DND-41 (cell line): ENCODE measurements around the gene C14orf180.

ENCODE experiments used
- ATAC-seq: fragments of 200-7000 bp; cut with Tn5 transposase; 3 replicates; pipeline ENCODE4 v1.9.1; 2021; ENCODE audit warnings: low read depth; ENCODE audit not compliant: insufficient read depth
- DNase-seq: peaks from one replicate; pipeline ENCODE4 v3.0.0-alpha.2; 2020
- H2AFZ ChIP-seq: 2 replicates; pipeline ENCODE4 v1.6.0; 2012; ENCODE audit warnings: low read depth, low read length
- H3K27ac ChIP-seq: 2 replicates; pipeline ENCODE4 v1.5.1; 2012; ENCODE audit warnings: low read length, inconsistent platforms
- H3K27me3 ChIP-seq: fragments of 200-600 bp; sonication (generic); 2 replicates; pipeline ENCODE4 v1.6.0; 2012; ENCODE audit warnings: low read length, mild to moderate bottlenecking, inconsistent platforms; ENCODE audit not compliant: insufficient read depth, poor library complexity
- H3K36me3 ChIP-seq: 2 replicates; pipeline ENCODE4 v1.5.1; 2012; ENCODE audit warnings: low read length, inconsistent platforms; ENCODE audit not compliant: insufficient read depth
- H3K4me1 ChIP-seq: 2 replicates; pipeline ENCODE4 v1.5.1; 2012; ENCODE audit warnings: mild to moderate bottlenecking, low read length; ENCODE audit not compliant: insufficient read depth
- H3K4me2 ChIP-seq: 2 replicates; pipeline ENCODE4 v1.6.0; 2012; ENCODE audit warnings: mild to moderate bottlenecking, moderate library complexity, low read length, inconsistent platforms; ENCODE audit not compliant: insufficient read depth
- H3K4me3 ChIP-seq, 2 experiments: fragments of 200-600 bp in 1 of 2; shearing (Covaris generic) in 1 of 2; 2 replicates each; pipeline ENCODE4 v1.5.1; 2012 to 2016; ENCODE audit warnings: inconsistent platforms in 2 of 2, low read length in 2 of 2, mild to moderate bottlenecking in 2 of 2, low read depth in 1 of 2, moderate library complexity in 1 of 2
- H3K79me2 ChIP-seq: 2 replicates; pipeline ENCODE4 v1.6.0; 2012; ENCODE audit warnings: low read length, inconsistent platforms; ENCODE audit not compliant: insufficient read depth
- H3K9ac ChIP-seq: 2 replicates; pipeline ENCODE4 v1.6.0; 2012; ENCODE audit warnings: low read depth, mild to moderate bottlenecking, inconsistent platforms, low read length, moderate library complexity
- H3K9me3 ChIP-seq: 2 replicates; pipeline ENCODE4 v1.5.1; 2012; ENCODE audit warnings: low read length, moderate library complexity, mild to moderate bottlenecking, inconsistent platforms; ENCODE audit not compliant: insufficient read depth, severe bottlenecking
- H4K20me1 ChIP-seq: 2 replicates; pipeline ENCODE4 v1.6.0; 2012; ENCODE audit warnings: low read length; ENCODE audit not compliant: insufficient read depth
- CTCF ChIP-seq: IDR thresholded peaks from 2 replicates; pipeline ENCODE4 v1.5.1; 2012; ENCODE audit warnings: borderline replicate concordance, low read length, moderate library complexity, mild to moderate bottlenecking; ENCODE audit not compliant: poor library complexity, severe bottlenecking; ENCODE audit errors: extremely low read depth
- EZH2 ChIP-seq: IDR thresholded peaks from 3 replicates; pipeline ENCODE4 v1.6.1; 2012; ENCODE audit warnings: borderline replicate concordance, low read depth, mild to moderate bottlenecking, moderate library complexity, low read length, inconsistent platforms; ENCODE audit not compliant: severe bottlenecking

Gene C14orf180

GRCh38 chr14:104593710-104594136 lies 14.2 kb downstream of the C14orf180 start:
- Histone ChIP-seq H3K27me3 (no peaks in the 10 kb centered on the region), H3K9ac (no peak overlapping the region)

DNA sequence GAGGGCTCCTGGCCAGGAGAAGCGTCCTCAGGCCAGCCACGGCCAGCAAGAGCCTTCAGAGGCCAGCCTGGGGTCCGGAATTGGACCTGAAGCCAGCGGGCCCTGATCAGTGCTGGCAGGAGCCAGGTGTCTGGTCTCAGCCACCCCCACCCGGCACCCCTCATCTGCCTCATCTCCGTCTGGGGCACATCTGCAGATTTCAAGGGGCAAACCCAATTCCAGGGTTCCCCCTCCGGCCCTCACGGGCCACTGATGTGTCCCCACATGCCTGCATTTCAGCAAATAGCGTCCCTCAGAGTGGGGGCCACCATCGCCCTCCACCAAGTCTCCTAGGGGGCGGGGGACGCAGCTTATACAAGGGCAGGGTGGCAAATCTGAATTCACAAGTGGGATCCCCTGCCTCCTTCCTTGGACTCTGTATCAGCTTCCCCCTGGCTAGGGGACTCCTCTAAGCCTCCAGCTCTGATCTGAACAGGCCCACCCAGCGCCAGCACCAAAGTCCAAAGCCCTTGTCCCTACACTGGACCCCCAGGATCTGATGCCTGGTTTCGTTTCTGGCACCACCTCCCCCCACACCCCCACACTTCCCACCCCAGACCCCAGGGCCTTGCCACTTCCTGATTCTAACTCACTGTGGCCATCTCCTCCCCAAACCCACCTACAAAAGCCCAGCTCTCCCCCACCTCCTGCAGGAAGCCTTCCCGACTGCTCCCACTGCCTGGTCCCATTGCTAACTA lies 14.9 kb downstream of the C14orf180 start:
- Histone ChIP-seq H2AFZ (no peak overlapping the region), H3K4me2 (no peak overlapping the region), H3K27me3 (no peaks in the 10 kb centered on the region), H3K4me3 (no peak overlapping the region), H4K20me1 (no peaks in the 10 kb centered on the region), H3K9ac (no peak overlapping the region), H3K27ac (no peak overlapping the region), H3K79me2 (no peaks in the 10 kb centered on the region), H3K9me3 (no peaks in the 10 kb centered on the region), H3K4me1 (no peaks in the 10 kb centered on the region), H3K36me3 (no peaks in the 10 kb centered on the region)
- DNase-seq (no peak), ATAC-seq (no peak)
- TF ChIP-seq EZH2 (no peak), CTCF (no peak)

More at GRCh38 chr14:104593710-104594136, 14.2 kb downstream of the C14orf180 start:
- Histone ChIP-seq H3K9me3 (no peaks in the 10 kb centered on the region), H3K79me2 (no peaks in the 10 kb centered on the region), H4K20me1 (no peaks in the 10 kb centered on the region), H2AFZ (no peak overlapping the region), H3K36me3 (no peaks in the 10 kb centered on the region), H3K4me1 (no peaks in the 10 kb centered on the region), H3K27ac (no peak overlapping the region), H3K4me2 (no peak overlapping the region), H3K4me3 (no peak overlapping the region)
- DNase-seq: no peak
- no peak for ATAC-seq
- TF ChIP-seq CTCF (no peak), EZH2 (no peak)

DNA sequence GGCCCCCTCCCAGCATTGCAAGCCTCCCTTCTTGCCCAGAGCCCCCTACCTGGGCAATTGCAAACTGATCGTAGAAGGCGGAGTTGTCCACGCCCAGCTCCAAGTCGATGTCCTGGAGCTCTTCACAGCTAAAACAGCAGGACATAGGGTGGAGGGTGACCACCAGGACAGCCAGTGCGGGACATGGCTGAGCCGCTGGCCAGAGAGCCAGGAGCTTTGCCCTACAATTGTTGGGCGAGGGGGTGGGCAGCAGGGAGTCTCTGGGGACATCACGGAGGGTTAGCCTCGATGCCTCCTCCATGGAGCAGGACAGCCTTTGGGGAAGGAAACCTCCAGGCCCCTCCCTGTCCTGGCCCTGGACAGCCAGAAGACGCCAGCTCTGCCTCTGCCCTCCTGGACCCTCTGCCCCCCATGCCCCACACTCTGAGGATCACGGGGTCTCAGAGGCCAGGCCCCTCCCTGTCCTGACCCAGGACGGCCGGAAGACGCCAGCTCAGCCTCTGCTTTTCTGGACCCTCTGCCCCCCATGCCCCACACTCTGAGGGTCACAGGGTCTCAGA lies 15.6 kb downstream of the C14orf180 start:
- no peaks in the 10 kb centered on the region for H3K4me1 ChIP-seq
- H2AFZ ChIP-seq: no peak overlapping the region
- no peaks in the 10 kb centered on the region for H3K27me3 ChIP-seq
- DNase-seq (no peak), ATAC-seq (no peak)
- no peak overlapping the region for H3K9ac ChIP-seq
- no peaks in the 10 kb centered on the region for H3K36me3 ChIP-seq
- H3K4me2 ChIP-seq: no peak overlapping the region
- no peak overlapping the region for H3K4me3 ChIP-seq
- no peak overlapping the region for H3K27ac ChIP-seq
- no peaks in the 10 kb centered on the region for H4K20me1 ChIP-seq
- H3K79me2 ChIP-seq: no peaks in the 10 kb centered on the region
- TF ChIP-seq EZH2: no peak
- no peak for TF ChIP-seq CTCF
- H3K9me3 ChIP-seq: no peaks in the 10 kb centered on the region
